Fibroblast of skin of right biceps (primary cell): ENCODE data around the gene NR3C2.
A peak's percentile ranks its signal among the peaks of the same experiment; 100 is the strongest.

ENCODE experiments used
- DNase-seq: peaks from one replicate; pipeline ENCODE4 v3.0.0-alpha.2; 2013

The NR3C2 gene

DNA sequence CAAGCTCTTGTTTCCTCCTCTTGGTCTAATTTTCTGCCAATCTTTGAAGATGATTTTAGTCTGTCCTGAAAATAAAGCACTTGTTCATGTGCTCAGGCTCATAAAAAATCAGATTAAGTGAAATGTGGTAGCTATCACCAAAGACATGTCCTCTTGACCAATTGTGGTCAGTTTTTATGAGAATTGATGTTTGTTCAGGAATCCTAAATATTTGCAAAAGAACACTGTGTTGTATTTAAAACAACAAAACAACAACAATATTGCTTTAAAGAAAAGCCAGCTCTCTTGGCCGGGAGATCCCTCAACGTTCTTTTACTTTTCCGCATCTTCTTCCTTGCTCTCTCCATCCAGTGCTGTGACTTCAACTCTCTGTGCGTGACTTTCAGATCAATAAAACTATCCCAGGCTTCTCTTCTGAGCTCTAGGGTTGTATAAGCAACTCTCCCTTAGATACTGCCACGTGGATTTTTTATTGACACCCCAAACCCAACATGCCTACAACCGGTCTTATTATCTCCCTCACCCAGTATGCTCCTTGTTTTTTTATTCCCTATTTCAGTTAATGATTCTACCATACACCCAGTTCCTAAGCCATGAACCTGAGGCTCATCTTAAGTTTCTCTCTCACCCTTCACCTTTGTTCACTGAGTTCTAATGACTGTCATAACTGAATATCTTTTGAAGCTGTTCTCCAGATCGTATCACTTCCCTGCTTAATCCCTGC lies 400.4 kb downstream of the NR3C2 start:
- DNase-seq = no peak

DNA sequence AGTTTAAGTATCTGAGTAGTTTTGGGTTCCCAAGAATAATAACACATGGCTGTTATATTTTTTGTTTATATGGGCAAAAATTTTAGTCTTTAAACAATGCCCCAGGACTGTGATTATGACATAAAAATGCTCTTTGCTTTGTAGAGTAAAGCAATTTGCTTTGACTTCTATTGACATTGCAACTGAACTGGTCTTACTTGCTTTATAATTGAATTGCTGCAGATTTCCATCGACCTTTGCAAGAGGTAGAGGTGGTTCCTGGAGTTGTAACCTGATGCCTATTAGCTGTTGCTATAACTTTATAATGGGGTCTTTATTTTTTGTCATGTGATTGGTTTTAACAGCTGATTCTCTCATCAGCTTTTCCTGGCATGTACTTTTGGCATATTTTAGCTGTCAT lies 407.4 kb downstream of the NR3C2 start:
- no peak for DNase-seq

DNA sequence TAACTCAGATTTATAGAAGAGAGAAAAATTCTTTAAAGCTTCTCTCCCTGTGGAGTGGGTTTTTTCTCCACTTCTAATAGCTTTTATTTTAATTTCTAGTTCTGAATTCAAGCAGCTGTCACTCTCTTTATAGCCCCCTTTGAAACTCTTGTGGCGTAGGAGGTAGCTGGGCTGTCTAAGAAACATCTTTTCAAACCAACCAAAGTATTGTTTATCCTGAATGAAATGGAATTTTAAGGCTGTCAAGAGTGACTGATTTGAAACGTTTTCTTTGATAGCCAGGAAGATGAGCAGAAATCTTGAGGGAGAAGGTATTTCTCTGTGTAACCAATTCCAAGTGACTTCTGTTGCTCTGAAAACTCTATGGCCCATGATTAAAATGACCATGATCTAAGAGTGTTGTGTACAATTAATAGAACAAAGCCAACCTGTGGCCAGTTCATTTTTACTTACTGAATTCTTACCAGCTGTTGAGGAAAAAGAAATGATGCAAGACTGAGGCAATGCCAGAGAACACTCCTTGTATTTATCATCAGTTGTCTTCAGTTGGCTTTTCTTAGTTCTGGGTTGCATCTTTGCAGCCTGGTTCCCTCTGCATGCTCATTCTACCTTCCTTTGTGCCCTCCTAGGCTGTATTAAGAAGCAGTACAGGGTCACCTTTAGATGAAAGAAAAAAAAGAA lies 411.9 kb downstream of the NR3C2 start:
- peak; percentile 73 for DNase-seq

DNA sequence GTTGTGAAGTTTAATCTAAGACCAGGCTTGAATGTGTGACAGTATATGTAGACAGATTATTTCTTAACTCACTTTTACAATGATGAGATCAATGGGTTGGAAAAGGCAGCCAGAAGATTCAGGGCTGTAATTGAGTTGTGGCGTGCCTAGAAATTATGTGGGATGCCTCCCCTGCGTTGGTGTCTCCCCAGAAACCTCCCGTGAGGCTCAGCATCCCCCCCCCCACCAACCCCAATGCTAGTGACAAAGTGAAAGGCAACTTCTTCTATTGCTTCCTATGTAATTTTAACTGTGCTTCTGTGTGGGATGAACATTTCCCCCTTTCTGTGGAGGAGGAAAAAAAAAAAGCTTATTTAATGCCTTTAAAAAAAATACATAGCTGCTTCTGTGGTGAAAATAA lies 412.4 kb downstream of the NR3C2 start:
- DNase-seq = no peak
